Stimulated activated CD4-positive, alpha-beta T cell treated with anti-CD3 and anti-CD28 coated beads, Interleukin-1b, Interleukin-23, amount 100 ng/mL, for 24 hours (primary cell): ENCODE data around the gene KIRREL2.
"Not testable (repeated sequence)": the region's sequence is repeated elsewhere in the genome, so short reads cannot be mapped to it uniquely, and the experiment has no call there.

Source experiments
- DNase-seq, 4 experiments: peaks; one replicate each; pipeline ENCODE4 v3.0.0-alpha.2; 2020; ENCODE audit warnings: low read depth in 4 of 4, low spot score in 1 of 4

Gene KIRREL2

DNA sequence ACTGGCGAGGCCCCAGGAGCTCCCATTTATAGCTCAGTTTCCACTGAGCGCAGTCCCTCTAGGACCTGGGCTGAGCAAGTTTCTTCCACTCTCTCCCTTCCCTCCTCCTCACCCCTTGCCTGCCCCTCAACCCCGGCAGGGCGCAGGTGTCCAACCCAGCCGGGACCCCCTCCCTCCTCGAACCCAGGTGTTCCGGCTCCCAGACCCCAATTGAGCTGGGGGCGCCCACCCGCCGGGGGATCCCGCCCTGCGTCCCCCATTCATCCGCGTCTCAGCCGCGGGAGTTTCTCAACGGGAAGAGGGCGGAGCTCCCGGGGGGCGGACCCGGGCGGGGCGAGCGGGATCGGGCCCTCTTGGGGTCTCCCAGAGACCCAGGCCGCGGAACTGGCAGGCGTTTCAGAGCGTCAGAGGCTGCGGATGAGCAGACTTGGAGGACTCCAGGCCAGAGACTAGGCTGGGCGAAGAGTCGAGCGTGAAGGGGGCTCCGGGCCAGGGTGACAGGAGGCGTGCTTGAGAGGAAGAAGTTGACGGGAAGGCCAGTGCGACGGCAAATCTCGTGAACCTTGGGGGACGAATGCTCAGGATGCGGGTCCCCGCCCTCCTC lies at the start of gene KIRREL2:
TSS of gene KIRREL2 (plus strand) at position 366 of the 604 bp plus-strand sequence. CDS start at position 575, 209 bp downstream.
- DNase-seq, result peak in 2 of 4 experiments; percentile 14 to 20

DNA sequence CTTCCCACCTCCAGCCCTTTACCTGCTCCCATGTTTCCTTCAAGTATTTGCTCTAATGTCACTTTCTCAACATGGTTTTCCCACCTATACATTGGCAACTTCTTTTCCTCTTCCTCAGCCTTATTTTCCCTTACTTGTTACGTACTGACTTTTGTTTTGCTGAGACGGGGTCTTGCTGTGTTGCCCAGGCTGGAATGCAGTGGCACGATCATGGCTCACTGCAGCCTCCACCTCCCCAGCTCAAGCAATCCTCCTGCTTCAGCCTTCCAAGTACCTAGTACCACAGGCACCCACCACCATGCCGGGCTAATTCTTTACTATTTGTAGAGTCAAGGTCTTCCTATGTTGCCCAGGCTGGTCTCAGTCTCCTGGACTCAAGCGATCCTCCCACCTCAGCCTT lies 49.1 kb upstream of the KIRREL2 start:
- no peak for DNase-seq

GRCh38 chr19:35811317-35812219 lies 45.1 kb upstream of the KIRREL2 start:
- DNase-seq, result no peak

- DNase-seq, result no peak
These were observed 44.3 kb upstream of the KIRREL2 start, which contains the start of gene PRODH2 for GRCh38 chr19:35812220-35813042. PRODH2 (minus strand) TSS chr19:35812845; CDS start chr19:35812805, 40 bp downstream.

GRCh38 chr19:35813043-35813890 lies 43.4 kb upstream of the KIRREL2 start:
- DNase-seq, result no peak

DNA sequence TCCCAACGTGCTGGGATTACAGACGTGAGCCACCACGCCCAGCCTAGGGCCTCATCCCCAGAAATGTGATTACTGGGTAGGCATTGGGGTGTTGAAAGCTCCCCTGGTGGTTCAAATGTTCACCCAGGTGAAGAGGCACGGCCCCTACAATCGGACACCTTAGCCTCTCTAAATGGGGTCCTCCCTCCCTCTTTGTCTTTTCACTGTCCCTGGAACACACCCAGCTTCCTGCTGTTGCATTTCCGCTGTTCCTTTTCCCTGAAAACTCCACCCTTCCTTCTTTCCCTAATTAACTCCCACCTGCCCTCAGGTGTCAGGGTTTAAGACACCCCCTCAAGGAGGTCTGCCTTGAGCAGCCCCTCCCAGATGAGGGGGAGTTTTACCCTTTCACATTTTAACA lies 40.4 kb upstream of the KIRREL2 start:
- DNase-seq, result no peak

DNA sequence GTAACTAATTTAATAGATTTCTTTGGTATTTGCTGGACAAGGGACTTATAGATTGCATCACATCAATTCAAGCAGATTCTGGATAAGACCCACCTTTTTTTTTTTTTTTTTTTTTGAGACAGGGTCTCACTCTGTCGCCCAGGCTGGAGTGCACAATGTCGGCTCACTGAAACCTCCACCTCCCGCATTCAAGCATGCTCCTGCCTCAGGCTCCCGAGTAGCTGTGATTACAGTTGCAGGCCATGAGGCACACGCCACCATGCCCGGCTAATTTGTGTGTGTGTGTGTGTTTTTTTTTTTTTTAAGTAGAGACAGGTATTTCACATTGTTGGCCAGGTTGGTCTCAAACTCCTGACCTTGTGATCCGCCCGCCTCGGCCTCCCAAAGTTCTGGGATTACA lies 39.9 kb upstream of the KIRREL2 start:
- no peak for DNase-seq

DNA sequence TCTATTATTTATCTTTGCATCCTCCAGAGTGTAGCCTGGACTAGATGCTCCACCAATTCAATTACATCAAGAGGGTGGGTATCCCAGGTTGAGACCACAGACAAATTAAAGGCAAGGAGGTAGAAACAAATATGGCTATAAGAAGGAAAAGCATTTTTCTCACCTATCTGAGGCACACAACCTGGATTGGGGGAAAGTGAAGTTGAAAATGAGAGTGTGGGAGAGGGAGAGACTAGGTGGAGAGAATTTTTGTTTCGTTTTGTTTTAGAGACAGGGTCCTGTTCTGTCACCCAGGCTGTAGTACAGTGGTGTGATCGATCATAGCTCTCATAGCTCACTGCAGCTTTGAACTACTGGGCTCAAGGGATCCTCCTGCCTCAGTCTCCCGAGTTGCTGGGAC lies 38.3 kb upstream of the KIRREL2 start:
- no peak for DNase-seq

DNA sequence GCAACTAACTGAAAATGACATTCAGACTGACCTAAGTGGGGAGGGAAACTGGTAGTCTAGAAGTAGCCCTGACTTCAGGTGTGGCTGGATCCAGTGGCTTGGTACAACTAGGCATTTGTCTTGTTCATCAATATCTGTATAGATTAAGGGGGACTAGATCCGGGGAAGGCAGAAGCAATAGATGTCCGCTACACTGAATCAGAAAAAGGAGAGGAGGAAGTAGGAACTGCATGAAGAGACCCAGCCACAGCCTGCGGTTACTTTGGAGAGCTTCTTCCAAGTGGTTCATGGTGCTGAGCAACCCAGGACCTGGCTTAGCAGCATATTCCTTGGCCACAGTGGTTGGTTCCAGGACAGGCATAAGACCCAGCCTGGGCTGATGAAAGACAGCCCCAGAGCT lies 34.1 kb upstream of the KIRREL2 start:
- DNase-seq, result no peak

DNA sequence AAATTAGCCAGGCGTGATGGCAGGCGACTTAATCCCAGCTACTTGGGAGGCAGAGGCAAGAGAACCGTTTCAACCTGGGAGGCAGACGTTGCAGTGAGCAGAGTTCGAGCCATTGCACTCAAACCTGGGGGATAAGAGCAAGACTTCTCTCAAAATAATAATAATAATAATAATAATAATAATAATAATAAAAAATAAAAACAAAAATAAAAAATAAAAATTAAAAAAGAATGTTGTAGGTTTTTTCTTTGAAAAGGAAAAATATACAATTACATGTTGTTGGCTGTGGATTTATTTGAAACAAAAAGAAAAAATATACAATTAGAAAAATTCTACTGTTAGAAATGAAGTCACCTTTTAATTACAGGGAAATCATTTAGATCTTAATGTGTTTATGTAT lies 32.6 kb upstream of the KIRREL2 start:
- no peak for DNase-seq

DNA sequence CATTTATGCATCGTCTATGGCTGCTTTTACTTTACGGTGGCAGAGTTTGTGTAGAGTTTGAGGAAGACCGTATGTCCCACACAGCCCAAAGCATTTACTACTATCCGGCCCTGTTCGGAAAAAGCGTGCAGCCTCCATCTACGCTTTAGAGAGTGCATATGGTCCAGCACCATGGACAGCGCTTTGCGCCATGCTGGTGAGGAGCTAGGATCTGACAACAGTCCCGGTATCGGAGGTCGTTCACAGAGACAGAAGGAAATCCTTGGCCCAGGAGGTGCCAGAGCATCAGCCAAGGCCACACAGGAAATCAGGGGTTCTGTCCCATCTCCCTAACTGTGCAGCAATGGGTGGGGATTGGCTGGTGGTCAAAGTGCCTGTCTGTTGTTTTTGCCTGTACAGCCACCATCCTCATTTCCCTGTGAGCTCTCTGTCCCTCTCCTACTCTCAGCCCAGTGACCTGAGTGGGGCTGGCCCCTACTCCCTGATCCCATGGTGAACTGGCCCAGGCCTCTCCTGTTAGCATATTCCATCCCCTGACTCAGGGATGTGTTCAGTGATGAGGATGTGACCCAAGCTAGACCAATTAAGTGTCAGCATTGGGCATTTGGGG lies 27.9 kb upstream of the KIRREL2 start:
- DNase-seq, result peak in 3 of 4 experiments; percentile 11 to 35 (median 26)

DNA sequence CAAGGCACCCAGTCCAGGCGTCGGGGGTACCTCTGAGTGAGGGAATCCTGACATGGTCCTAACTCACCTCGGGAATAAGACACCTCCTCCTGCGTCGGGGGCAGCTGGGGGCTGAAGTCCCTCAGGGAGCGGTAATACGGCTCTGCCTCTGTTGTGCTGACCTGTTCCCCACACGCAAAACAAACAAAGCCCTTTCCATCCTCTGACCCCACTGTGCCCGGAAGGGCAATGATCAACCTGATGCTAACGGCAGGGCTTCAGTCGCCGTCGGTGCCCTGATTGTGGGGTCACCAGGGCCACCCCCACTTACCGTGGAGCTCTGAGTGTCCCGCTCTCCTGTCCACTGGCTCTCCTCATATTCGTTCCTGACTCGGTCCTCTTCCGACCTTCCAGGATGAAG lies 25.7 kb upstream of the KIRREL2 start:
- no peak for DNase-seq

DNA sequence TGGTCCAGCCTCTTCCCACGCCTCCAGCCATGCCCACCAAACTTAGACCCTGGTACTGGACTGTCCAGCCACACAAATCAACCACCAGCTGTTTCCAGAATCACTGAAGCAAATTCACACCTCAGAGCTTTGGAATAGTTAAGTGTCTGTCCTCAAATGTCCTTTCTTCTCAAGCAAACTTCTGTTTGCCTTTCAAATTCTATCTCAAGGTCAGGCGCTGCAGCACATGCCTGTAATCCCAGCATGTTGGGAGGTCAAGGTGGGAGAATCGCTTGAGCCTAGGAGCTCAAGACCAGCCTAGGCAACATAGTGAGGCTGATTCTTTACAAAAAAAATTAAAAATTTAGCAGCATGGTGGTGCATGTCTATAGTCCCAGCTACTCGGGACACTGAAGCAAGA lies 24.7 kb upstream of the KIRREL2 start:
- DNase-seq, result no peak

DNA sequence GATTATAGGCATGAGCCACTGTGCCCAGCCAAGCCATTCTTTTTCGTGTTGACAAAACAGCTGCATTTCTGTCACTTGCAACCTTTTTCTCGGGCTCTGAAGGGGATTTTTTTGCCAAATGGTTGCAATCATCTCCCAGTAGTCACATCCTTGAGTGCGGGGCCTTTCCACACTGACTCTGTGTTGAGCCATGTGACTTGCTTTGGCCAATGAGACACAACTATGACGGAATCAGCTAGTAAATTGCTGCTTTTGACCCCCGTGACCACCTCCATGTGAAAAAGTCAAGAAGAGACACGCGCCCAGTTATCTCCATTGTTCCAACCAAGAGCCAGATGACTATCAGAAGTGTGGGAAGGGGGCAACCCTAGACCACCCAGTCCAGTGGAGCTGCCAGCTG lies 22.7 kb upstream of the KIRREL2 start:
- no peak for DNase-seq

- DNase-seq, result not testable (repeated sequence)
These were observed 20.6 kb upstream of the KIRREL2 start for GRCh38 chr19:35836096-35836495.

DNA sequence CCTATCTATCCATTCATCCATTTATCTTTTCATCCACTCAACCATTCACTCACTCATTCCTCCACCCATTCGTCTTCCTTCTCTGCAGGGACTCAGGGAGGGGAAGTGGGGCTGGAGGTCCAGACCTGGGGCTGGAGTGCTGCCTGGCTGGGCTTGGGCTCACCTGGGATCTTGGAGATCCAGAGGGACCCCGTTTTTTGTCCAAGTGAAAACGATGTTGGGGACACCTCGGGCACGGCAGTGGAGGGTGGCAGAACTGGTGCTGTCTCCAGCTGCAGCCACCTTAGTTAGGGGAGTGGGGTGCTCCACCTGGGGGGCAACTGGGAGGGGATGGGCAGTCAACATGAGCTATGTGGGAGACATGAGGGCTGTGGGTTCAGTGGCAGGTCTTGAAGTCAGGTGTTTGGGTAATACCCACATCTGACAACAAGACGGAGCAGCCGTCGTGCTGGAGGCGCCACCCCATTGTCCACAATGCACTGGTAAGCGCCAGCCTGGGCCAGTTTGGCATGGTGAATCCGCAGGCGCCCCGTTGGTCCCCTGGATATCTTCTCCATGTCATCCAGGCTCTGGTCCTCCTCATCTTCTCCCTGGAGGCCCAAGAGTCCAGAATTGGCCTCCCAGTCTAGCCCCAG lies 14.6 kb upstream of the KIRREL2 start:
- DNase-seq, result no peak

DNA sequence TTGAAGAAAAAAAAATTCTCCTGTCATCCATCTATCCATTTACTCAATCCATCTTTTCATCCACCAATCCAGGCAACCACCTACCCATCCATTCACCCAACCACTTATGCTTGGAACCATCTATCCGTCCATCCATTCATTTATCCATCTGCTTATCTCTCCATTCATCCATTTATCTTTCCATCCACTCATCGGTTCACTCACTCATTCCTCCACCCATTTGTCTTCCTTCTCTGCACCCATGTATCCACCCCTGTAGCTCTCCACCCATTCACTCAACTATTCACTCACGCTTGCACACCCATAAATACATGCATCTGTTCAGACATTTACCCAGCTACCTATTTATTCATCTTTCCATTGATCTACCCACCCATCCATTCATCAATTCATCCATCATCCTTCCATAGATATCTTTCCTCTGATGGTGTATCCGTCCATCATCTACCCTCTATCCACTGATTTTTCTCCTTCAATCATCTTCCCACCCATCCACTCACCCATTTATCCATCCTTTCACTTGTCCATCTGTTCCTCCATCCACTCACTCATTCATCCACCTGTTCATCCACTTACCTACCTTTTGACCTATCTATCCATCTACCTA lies 13.9 kb upstream of the KIRREL2 start:
- DNase-seq, result no peak

- DNase-seq, result no peak
These were observed 12.8 kb upstream of the KIRREL2 start for GRCh38 chr19:35843676-35844481.
